Activated CD4-positive, alpha-beta T cell treated with anti-CD3 and anti-CD28 coated beads, Interleukin-2, amount 50 U/mL, for 24 hours (primary cell): ENCODE results near the gene RIMS3.

Experiments
- DNase-seq, 2 donors: peaks; one replicate each; pipeline ENCODE4 v3.0.0-alpha.2; 2020; ENCODE audit warnings: low read depth in 1 of 2, low spot score in 1 of 2

The RIMS3 gene

GRCh38 chr1:40653851-40654537, 11.5 kb downstream of the RIMS3 start:
- DNase-seq: no peak

- DNase-seq: no peak
These were observed 12.5 kb downstream of the RIMS3 start for GRCh38 chr1:40652979-40653378.

- no peak for DNase-seq
These were observed 13.0 kb downstream of the RIMS3 start for GRCh38 chr1:40652468-40652867.

- no peak for DNase-seq
These were observed 14.2 kb downstream of the RIMS3 start for GRCh38 chr1:40651138-40651857.

GRCh38 chr1:40650075-40650474, 15.4 kb downstream of the RIMS3 start:
- no peak for DNase-seq

- no peak for DNase-seq
These were observed 15.9 kb downstream of the RIMS3 start for GRCh38 chr1:40649592-40649930.

- no peak for DNase-seq
These were observed 16.4 kb downstream of the RIMS3 start for GRCh38 chr1:40648928-40649591.

- no peak for DNase-seq
These were observed 17.3 kb downstream of the RIMS3 start for GRCh38 chr1:40648200-40648599.

GRCh38 chr1:40646315-40646714, 19.2 kb downstream of the RIMS3 start:
- DNase-seq: no peak

GRCh38 chr1:40645118-40645680, 20.3 kb downstream of the RIMS3 start:
- DNase-seq: no peak

- DNase-seq: no peak
These were observed 23.8 kb downstream of the RIMS3 start for GRCh38 chr1:40641601-40642242.

GRCh38 chr1:40640314-40641076, 25.0 kb downstream of the RIMS3 start:
- no peak for DNase-seq

GRCh38 chr1:40638097-40639036, 27.1 kb downstream of the RIMS3 start:
- no peak for DNase-seq

- no peak for DNase-seq
These were observed 27.9 kb downstream of the RIMS3 start for GRCh38 chr1:40637470-40638007.

- no peak for DNase-seq
These were observed 28.7 kb downstream of the RIMS3 start for GRCh38 chr1:40636777-40637176.

- no peak for DNase-seq
These were observed 29.6 kb downstream of the RIMS3 start for GRCh38 chr1:40635763-40636500.

GRCh38 chr1:40634901-40635655, 30.4 kb downstream of the RIMS3 start:
- no peak for DNase-seq

- no peak for DNase-seq
These were observed 31.5 kb downstream of the RIMS3 start for GRCh38 chr1:40633931-40634376.
